Neural cell (in vitro differentiated cells): ENCODE measurements around the gene FBXO47.

ENCODE experiments used
- CTCF ChIP-seq: fragments of 450-650 bp; IDR thresholded peaks from 2 replicates; pipeline ENCODE4 v1.5.1; 2014; ENCODE audit warnings: antibody characterized with exemption, mild to moderate bottlenecking, moderate library complexity; ENCODE audit not compliant: poor library complexity, severe bottlenecking
- EP300 ChIP-seq: fragments of 450-650 bp; conservative IDR thresholded peaks from 2 replicates; pipeline ENCODE4 v1.6.1; 2014; ENCODE audit warnings: antibody characterized with exemption, mild to moderate bottlenecking, moderate library complexity; ENCODE audit not compliant: poor library complexity, severe bottlenecking
- POLR2AphosphoS5 ChIP-seq: IDR thresholded peaks from 2 replicates; pipeline ENCODE4 v1.6.1; 2012
- RAD21 ChIP-seq: fragments of 450-650 bp; conservative IDR thresholded peaks from 2 replicates; pipeline ENCODE4 v1.6.1; 2014; ENCODE audit warnings: antibody characterized with exemption, mild to moderate bottlenecking, moderate library complexity
- SMC3 ChIP-seq: fragments of 450-650 bp; conservative IDR thresholded peaks from 2 replicates; pipeline ENCODE4 v1.6.1; 2014; ENCODE audit warnings: antibody characterized with exemption, mild to moderate bottlenecking, moderate library complexity; ENCODE audit not compliant: poor library complexity
- TAF1 ChIP-seq: IDR thresholded peaks from 2 replicates; pipeline ENCODE4 v1.6.1; 2012; ENCODE audit warnings: low read depth
- TF ChIP-seq, protein P1 (sequence below): IDR thresholded peaks from 2 replicates; pipeline ENCODE4 v1.6.1; 2012; ENCODE audit warnings: borderline replicate concordance

- TF ChIP-seq CTCF (no peak), POLR2AphosphoS5 (no peak), EP300 (no peak), RAD21 (no peak), TAF1 (no peak), SMC3 (no peak)
- TF ChIP-seq, protein P1, sequence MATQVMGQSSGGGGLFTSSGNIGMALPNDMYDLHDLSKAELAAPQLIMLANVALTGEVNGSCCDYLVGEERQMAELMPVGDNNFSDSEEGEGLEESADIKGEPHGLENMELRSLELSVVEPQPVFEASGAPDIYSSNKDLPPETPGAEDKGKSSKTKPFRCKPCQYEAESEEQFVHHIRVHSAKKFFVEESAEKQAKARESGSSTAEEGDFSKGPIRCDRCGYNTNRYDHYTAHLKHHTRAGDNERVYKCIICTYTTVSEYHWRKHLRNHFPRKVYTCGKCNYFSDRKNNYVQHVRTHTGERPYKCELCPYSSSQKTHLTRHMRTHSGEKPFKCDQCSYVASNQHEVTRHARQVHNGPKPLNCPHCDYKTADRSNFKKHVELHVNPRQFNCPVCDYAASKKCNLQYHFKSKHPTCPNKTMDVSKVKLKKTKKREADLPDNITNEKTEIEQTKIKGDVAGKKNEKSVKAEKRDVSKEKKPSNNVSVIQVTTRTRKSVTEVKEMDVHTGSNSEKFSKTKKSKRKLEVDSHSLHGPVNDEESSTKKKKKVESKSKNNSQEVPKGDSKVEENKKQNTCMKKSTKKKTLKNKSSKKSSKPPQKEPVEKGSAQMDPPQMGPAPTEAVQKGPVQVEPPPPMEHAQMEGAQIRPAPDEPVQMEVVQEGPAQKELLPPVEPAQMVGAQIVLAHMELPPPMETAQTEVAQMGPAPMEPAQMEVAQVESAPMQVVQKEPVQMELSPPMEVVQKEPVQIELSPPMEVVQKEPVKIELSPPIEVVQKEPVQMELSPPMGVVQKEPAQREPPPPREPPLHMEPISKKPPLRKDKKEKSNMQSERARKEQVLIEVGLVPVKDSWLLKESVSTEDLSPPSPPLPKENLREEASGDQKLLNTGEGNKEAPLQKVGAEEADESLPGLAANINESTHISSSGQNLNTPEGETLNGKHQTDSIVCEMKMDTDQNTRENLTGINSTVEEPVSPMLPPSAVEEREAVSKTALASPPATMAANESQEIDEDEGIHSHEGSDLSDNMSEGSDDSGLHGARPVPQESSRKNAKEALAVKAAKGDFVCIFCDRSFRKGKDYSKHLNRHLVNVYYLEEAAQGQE = no peak
Measured at GRCh38 chr17:38920374-38921291, 46.6 kb downstream of the FBXO47 start.
